Measurements from ENCODE around the gene AOX1.

DNA sequence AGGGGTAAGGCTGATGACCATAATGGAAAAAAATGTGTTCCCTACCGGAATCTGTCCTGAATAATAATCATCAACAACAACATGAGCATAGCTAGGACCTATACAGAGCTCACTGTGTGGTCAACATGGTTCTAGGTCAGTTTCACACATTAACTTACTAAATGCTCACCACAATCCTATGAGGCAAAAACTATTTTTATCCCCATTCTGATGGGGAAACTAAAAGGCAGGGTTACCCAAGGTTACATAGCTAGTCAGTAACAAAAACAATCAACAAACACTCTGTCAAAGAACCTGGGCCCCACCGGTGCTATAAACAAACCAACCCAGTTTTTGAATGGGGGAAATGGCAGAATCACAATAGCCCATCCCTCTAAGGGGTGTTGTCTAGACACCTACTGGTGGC lies 40.1 kb downstream of the AOX1 start:
- TF ChIP-seq, protein P1, sequence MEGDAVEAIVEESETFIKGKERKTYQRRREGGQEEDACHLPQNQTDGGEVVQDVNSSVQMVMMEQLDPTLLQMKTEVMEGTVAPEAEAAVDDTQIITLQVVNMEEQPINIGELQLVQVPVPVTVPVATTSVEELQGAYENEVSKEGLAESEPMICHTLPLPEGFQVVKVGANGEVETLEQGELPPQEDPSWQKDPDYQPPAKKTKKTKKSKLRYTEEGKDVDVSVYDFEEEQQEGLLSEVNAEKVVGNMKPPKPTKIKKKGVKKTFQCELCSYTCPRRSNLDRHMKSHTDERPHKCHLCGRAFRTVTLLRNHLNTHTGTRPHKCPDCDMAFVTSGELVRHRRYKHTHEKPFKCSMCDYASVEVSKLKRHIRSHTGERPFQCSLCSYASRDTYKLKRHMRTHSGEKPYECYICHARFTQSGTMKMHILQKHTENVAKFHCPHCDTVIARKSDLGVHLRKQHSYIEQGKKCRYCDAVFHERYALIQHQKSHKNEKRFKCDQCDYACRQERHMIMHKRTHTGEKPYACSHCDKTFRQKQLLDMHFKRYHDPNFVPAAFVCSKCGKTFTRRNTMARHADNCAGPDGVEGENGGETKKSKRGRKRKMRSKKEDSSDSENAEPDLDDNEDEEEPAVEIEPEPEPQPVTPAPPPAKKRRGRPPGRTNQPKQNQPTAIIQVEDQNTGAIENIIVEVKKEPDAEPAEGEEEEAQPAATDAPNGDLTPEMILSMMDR (IDR thresholded peaks at IDR 0.05; ENCODE audit: insufficient read depth, low read length) = no peak
- TF ChIP-seq POLR2AphosphoS5 (IDR thresholded peaks at IDR 0.05; ENCODE audit: low read depth) = no peak
- TF ChIP-seq, protein P2, sequence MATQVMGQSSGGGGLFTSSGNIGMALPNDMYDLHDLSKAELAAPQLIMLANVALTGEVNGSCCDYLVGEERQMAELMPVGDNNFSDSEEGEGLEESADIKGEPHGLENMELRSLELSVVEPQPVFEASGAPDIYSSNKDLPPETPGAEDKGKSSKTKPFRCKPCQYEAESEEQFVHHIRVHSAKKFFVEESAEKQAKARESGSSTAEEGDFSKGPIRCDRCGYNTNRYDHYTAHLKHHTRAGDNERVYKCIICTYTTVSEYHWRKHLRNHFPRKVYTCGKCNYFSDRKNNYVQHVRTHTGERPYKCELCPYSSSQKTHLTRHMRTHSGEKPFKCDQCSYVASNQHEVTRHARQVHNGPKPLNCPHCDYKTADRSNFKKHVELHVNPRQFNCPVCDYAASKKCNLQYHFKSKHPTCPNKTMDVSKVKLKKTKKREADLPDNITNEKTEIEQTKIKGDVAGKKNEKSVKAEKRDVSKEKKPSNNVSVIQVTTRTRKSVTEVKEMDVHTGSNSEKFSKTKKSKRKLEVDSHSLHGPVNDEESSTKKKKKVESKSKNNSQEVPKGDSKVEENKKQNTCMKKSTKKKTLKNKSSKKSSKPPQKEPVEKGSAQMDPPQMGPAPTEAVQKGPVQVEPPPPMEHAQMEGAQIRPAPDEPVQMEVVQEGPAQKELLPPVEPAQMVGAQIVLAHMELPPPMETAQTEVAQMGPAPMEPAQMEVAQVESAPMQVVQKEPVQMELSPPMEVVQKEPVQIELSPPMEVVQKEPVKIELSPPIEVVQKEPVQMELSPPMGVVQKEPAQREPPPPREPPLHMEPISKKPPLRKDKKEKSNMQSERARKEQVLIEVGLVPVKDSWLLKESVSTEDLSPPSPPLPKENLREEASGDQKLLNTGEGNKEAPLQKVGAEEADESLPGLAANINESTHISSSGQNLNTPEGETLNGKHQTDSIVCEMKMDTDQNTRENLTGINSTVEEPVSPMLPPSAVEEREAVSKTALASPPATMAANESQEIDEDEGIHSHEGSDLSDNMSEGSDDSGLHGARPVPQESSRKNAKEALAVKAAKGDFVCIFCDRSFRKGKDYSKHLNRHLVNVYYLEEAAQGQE (IDR thresholded peaks at IDR 0.05; ENCODE audit: insufficient replicate concordance, low read depth) = no peak
- TF ChIP-seq GABPA (IDR thresholded peaks at IDR 0.05; ENCODE audit: low read depth) = no peak
